Measurements from ENCODE around the gene NFKB1. TPM values are rescaled to one million over a fixed set of nuclear protein-coding genes. Genes with fewer than 3 reads are reported as not detected.

Gene NFKB1
- total and polyA plus RNA-seq, 10 of the 15 experiments (the other 5 are each of a cell fraction or from before 2014, with no cell fraction given) = 8.7 to 110 (median 57.3) TPM

GRCh38 chr4:102614801-102615200, 113.6 kb downstream of the NFKB1 start:
- ATAC-seq = no peak
- Histone ChIP-seq H3K4me2 (ENCODE audit: control insufficient read depth, insufficient read depth) (no peak overlapping the region), H2AFZ (ENCODE audit: control insufficient read depth, low read depth, low read length) (no peak overlapping the region), H3K36me3 (ENCODE audit: control insufficient read depth in 2 of 2, insufficient read depth in 2 of 2, low read length in 1 of 2) (peaks cover 34 to 42% of the 10 kb centered on the region in 2 experiments), H4K20me1 (ENCODE audit: control insufficient read depth, insufficient read depth) (no peaks in the 10 kb centered on the region), H3K27ac (ENCODE audit: control insufficient read depth, insufficient read depth) (no peak overlapping the region), H3K4me1 (ENCODE audit: control insufficient read depth, insufficient read depth, low read length) (no peaks in the 10 kb centered on the region), H3K4me3 (no peak overlapping the region), H3K27me3 (replicated peaks in 1 of 2; ENCODE audit: control insufficient read depth in 2 of 2, insufficient read depth in 2 of 2, low read length in 1 of 2) (no peaks in the 10 kb centered on the region), H3K9me3 (replicated peaks; ENCODE audit: control insufficient read depth, insufficient read depth, low read length) (peaks cover 3% of the 10 kb centered on the region; the same call in 1 of the 3 replicates), H3K79me2 (ENCODE audit: control insufficient read depth, insufficient read depth, low read length) (no peaks in the 10 kb centered on the region), H3K9ac (ENCODE audit: control insufficient read depth, insufficient read depth, low read length) (no peak overlapping the region)
- WGBS (ENCODE audit: insufficient coverage, insufficient replicate concordance, low lambda C conversion rate, missing lambda C conversion rate) = 96% methylated on average over 9 of the region's 9 CpGs
- no peak for DNase-seq (ENCODE audit: low read depth, low spot score)
- ChIA-PET CTCF (no interaction called here), POLR2A (no interaction called here), RAD21 (ENCODE audit: unreplicated experiment) (no interaction called here), SMC1A (ENCODE audit: uncharacterized antibody, unreplicated experiment) (no interaction called here)
- FAIRE-seq = no peak
- in situ Hi-C loops (cut with MboI) = no loop called here
- TF ChIP-seq RBBP5 (conservative IDR thresholded peaks at IDR 0.05) (no peak), HDGF (IDR thresholded peaks at IDR 0.05) (no peak), POLR2A (IDR thresholded peaks at IDR 0.05; ENCODE audit: low read depth, low read length) (peak; percentile 10; the same call in 1 of the 2 replicates)
- intact Hi-C loops (cut with micrococcal nuclease; ENCODE audit: unreplicated experiment) = no loop called here
- BruUV-seq (replicated peaks) = no TSS peak

DNA sequence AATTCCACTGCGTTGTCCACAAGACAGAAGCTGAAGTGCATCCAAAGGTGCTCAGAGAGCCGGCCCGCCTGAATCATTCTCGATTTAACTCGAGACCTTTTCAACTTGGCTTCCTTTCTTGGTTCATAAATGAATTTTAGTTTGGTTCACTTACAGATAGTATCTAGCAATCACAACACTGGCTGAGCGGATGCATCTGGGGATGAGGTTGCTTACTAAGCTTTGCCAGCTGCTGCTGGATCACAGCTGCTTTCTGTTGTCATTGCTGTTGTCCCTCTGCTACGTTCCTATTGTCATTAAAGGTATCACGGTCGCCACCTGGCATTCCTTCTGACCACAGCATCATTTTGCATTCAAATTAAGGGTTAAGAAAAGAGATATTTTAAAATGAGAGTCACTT, 115.5 kb downstream of the NFKB1 start:
- Histone ChIP-seq H3K4me3 (no peak overlapping the region), H3K4me1 (ENCODE audit: control insufficient read depth, insufficient read depth, low read length) (no peaks in the 10 kb centered on the region), H3K9ac (ENCODE audit: control insufficient read depth, insufficient read depth, low read length) (no peak overlapping the region), H3K36me3 (ENCODE audit: control insufficient read depth in 2 of 2, insufficient read depth in 2 of 2, low read length in 1 of 2) (peaks cover 24 to 27% of the 10 kb centered on the region in 2 experiments), H3K4me2 (ENCODE audit: control insufficient read depth, insufficient read depth) (no peak overlapping the region), H3K79me2 (ENCODE audit: control insufficient read depth, insufficient read depth, low read length) (no peaks in the 10 kb centered on the region), H3K27ac (ENCODE audit: control insufficient read depth, insufficient read depth) (no peak overlapping the region), H4K20me1 (ENCODE audit: control insufficient read depth, insufficient read depth) (no peaks in the 10 kb centered on the region), H3K27me3 (replicated peaks in 1 of 2; ENCODE audit: control insufficient read depth in 2 of 2, insufficient read depth in 2 of 2, low read length in 1 of 2) (no peaks in the 10 kb centered on the region), H3K9me3 (replicated peaks; ENCODE audit: control insufficient read depth, insufficient read depth, low read length) (peaks cover 3% of the 10 kb centered on the region; the same call in 1 of the 3 replicates), H2AFZ (ENCODE audit: control insufficient read depth, low read depth, low read length) (no peak overlapping the region)
- BruUV-seq (replicated peaks) = TSS peak; percentile 34
- in situ Hi-C loops (cut with MboI) = no loop called here
- POLR2A ChIA-PET = no interaction called here
- DNase-seq (ENCODE audit: low read depth, low spot score) (no peak), ATAC-seq (no peak), FAIRE-seq (no peak)
- SMC1A ChIA-PET (ENCODE audit: uncharacterized antibody, unreplicated experiment) = interaction anchor here (0.6 kb wide), 2 partner anchors 11 to 19 kb away, joined by 3 read pairs; no protein-coding TSS in a partner anchor
- WGBS (ENCODE audit: insufficient coverage, insufficient replicate concordance, low lambda C conversion rate, missing lambda C conversion rate) = 57% methylated on average over 9 of the region's 9 CpGs
- TF ChIP-seq MEF2B (IDR thresholded peaks at IDR 0.05; ENCODE audit: partially characterized antibody, poor library complexity, severe bottlenecking) (no peak), ZNF207 (IDR thresholded peaks at IDR 0.05; ENCODE audit: borderline replicate concordance) (no peak), CBX5 (IDR thresholded peaks at IDR 0.05; ENCODE audit: low read depth) (no peak), TCF12 (IDR thresholded peaks at IDR 0.05; ENCODE audit: low read depth, low read length) (no peak), FOXM1 (IDR thresholded peaks at IDR 0.05; ENCODE audit: low read depth, low read length) (no peak), STAT1 (conservative IDR thresholded peaks at IDR 0.05) (no peak), POLR2AphosphoS5 (IDR thresholded peaks at IDR 0.05; ENCODE audit: low read length) (no peak), CTCF (IDR thresholded peaks at IDR 0.05 in 2 of 3, conservative IDR thresholded peaks at IDR 0.05 in 1 of 3; ENCODE audit: control insufficient read depth in 2 of 3, extremely low read depth in 1 of 3, insufficient read depth in 1 of 3, low read depth in 3 of 3, low read length in 3 of 3) (no peak), CREM (IDR thresholded peaks at IDR 0.05; ENCODE audit: low read depth) (no peak), SMARCA5 (IDR thresholded peaks at IDR 0.05) (no peak)
- TF ChIP-seq, protein P1, sequence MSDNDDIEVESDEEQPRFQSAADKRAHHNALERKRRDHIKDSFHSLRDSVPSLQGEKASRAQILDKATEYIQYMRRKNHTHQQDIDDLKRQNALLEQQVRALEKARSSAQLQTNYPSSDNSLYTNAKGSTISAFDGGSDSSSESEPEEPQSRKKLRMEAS (IDR thresholded peaks at IDR 0.05; ENCODE audit: low read depth, low read length) = no peak
- TF ChIP-seq, protein P2, sequence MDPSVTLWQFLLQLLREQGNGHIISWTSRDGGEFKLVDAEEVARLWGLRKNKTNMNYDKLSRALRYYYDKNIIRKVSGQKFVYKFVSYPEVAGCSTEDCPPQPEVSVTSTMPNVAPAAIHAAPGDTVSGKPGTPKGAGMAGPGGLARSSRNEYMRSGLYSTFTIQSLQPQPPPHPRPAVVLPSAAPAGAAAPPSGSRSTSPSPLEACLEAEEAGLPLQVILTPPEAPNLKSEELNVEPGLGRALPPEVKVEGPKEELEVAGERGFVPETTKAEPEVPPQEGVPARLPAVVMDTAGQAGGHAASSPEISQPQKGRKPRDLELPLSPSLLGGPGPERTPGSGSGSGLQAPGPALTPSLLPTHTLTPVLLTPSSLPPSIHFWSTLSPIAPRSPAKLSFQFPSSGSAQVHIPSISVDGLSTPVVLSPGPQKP (IDR thresholded peaks at IDR 0.05; ENCODE audit: low read depth, low read length) = no peak
- intact Hi-C loops (cut with micrococcal nuclease; ENCODE audit: unreplicated experiment) = no loop called here
- RAD21 ChIA-PET (ENCODE audit: unreplicated experiment) = interaction anchor here (0.5 to 1.1 kb wide), 2 partner anchors 111 to 187 kb away, joined by 3 to 4 read pairs; no protein-coding TSS in a partner anchor
- CTCF ChIA-PET = interaction anchor here (1.5 kb wide), 1 partner anchor 393 kb away, joined by 3 read pairs; no protein-coding TSS in a partner anchor
